ENCODE measurements around the gene B3GLCT. TPM values are rescaled to one million over a fixed set of nuclear protein-coding genes. Genes with fewer than 3 reads are reported as not detected.

B3GLCT gene
- total RNA-seq, 2 donors from 2014 or later: 9.3 to 10.4 TPM

DNA sequence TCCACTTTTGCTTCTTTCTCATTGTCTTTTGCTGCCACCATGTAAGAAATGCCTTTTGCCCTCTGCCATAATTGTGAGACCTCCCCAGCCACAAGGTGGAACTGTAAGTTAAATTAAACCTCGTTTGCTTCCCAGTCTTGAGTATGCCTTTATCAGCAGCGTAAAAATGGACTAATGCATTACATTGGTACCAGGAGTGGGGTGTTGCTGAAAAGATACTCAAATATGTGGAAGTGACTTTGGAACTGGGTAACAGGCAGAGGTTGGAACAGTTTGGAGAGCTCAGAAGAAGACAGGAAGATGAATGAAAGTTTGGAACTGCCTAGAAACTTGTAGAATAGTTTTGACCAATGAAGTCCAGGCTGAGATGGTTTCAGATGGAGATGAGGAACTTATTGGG, 115.2 kb downstream of the B3GLCT start:
- no peak for ATAC-seq (ENCODE audit: insufficient number of reproducible peaks, low FRiP score, low read depth)
- no peak overlapping the region for H3K4me3 ChIP-seq
- no peaks in the 10 kb centered on the region for H3K27me3 ChIP-seq (replicated peaks; ENCODE audit: insufficient read depth)
- DNase-seq (ENCODE audit: low spot score): no peak
- peaks cover 26% of the 10 kb centered on the region for H3K9me3 ChIP-seq
- TF ChIP-seq CTCF (IDR thresholded peaks at IDR 0.05): no peak
- H3K4me1 ChIP-seq (ENCODE audit: control insufficient read depth in 1 of 2, low read depth in 2 of 2): no peaks in the 10 kb centered on the region
- H3K36me3 ChIP-seq: peaks cover 2% of the 10 kb centered on the region
- H3K27ac ChIP-seq: no peak overlapping the region

GRCh38 chr13:31320946-31321345, 121.2 kb downstream of the B3GLCT start:
- Histone ChIP-seq H3K4me3 (no peak overlapping the region), H3K9me3 (peaks cover 1% of the 10 kb centered on the region), H3K27ac (no peak overlapping the region), H3K27me3 (replicated peaks; ENCODE audit: insufficient read depth) (no peaks in the 10 kb centered on the region), H3K36me3 (peaks cover 1% of the 10 kb centered on the region), H3K4me1 (ENCODE audit: control insufficient read depth in 1 of 2, low read depth in 2 of 2) (no peaks in the 10 kb centered on the region)
- TF ChIP-seq CTCF (IDR thresholded peaks at IDR 0.05): no peak
- no peak for DNase-seq (ENCODE audit: low spot score)
- ATAC-seq (ENCODE audit: insufficient number of reproducible peaks, low FRiP score, low read depth): no peak

DNA sequence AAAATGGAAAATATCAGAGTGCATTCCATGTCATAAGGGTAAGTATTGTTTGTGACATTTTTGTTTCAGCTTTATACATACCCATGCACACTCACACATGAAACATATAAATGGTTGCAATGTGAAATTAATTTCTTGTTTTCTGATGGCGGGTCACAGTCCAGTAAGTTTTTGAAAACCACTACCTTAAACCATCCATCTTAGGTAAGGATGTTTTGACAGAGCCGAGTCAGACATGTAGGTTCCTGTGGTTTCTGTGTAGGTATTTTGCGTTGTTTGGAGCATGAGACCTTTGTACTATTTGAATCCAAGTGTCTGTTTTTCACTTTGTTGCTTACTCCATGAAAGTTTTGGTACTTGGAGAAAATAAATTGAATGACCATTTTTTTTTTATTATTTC, 121.7 kb downstream of the B3GLCT start:
- Histone ChIP-seq H3K4me1 (ENCODE audit: control insufficient read depth in 1 of 2, low read depth in 2 of 2) (no peaks in the 10 kb centered on the region), H3K27ac (no peak overlapping the region), H3K36me3 (no peaks in the 10 kb centered on the region), H3K9me3 (no peaks in the 10 kb centered on the region), H3K27me3 (replicated peaks; ENCODE audit: insufficient read depth) (no peaks in the 10 kb centered on the region), H3K4me3 (no peak overlapping the region)
- TF ChIP-seq CTCF (IDR thresholded peaks at IDR 0.05): no peak
- DNase-seq (ENCODE audit: low spot score) (no peak), ATAC-seq (ENCODE audit: insufficient number of reproducible peaks, low FRiP score, low read depth) (no peak)

GRCh38 chr13:31322026-31322425, 122.3 kb downstream of the B3GLCT start:
- Histone ChIP-seq H3K27ac (no peak overlapping the region), H3K4me3 (no peak overlapping the region), H3K36me3 (no peaks in the 10 kb centered on the region), H3K27me3 (replicated peaks; ENCODE audit: insufficient read depth) (no peaks in the 10 kb centered on the region), H3K4me1 (ENCODE audit: control insufficient read depth in 1 of 2, low read depth in 2 of 2) (no peaks in the 10 kb centered on the region), H3K9me3 (no peaks in the 10 kb centered on the region)
- DNase-seq (ENCODE audit: low spot score): no peak
- ATAC-seq (ENCODE audit: insufficient number of reproducible peaks, low FRiP score, low read depth): no peak
- TF ChIP-seq CTCF (IDR thresholded peaks at IDR 0.05): no peak

DNA sequence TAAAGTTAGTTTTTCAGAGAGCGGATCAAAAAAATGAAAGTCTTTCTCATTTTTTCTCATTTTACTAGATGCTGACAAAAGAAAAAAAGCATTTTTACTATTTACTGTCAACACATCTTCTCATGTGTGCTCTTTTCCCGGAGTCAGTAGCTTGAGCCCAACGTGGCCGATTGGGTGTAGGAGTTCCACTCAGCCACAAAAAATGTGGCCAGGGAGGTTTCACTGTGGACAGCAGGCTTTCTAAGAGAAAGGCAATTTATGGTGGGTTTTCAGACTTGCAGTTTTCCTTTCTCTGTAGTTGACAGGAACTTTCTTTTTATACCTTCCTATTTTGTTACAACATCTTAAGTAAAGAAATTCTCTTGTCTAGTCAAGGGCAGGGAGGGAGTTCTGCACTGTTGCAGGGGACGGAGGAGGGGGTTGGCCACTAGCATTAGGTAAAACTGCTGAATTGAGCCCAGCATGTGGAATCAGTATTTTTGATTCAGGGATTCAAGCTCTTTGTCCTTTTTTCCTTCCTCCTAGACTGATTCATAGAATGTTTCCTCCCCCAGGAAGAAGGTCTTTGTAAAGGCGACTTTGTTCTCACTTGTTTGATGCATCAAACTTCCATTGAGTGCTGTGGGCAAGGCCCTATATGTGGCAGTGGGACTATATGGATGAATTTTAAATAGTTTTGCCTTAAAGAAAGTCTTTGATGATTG, 123.1 kb downstream of the B3GLCT start:
- ATAC-seq (ENCODE audit: insufficient number of reproducible peaks, low FRiP score, low read depth) (no peak), DNase-seq (ENCODE audit: low spot score) (no peak)
- no peak for TF ChIP-seq CTCF (IDR thresholded peaks at IDR 0.05)
- Histone ChIP-seq H3K9me3 (no peaks in the 10 kb centered on the region), H3K27me3 (replicated peaks; ENCODE audit: insufficient read depth) (no peaks in the 10 kb centered on the region), H3K36me3 (no peaks in the 10 kb centered on the region), H3K4me1 (ENCODE audit: control insufficient read depth in 1 of 2, low read depth in 2 of 2) (no peaks in the 10 kb centered on the region), H3K27ac (no peak overlapping the region), H3K4me3 (no peak overlapping the region)

Measured in thoracic aorta (tissue), 2 donors.